ENCODE measurements around the gene STUM. TPM values are rescaled to one million over a fixed set of nuclear protein-coding genes. Genes with fewer than 3 reads are reported as not detected.
"Not testable (repeated sequence)": the region's sequence is repeated elsewhere in the genome, so short reads cannot be mapped to it uniquely, and the experiment has no call there.

STUM gene
- total RNA-seq, 1 experiment from 2014 or later, result 0.03 TPM

DNA sequence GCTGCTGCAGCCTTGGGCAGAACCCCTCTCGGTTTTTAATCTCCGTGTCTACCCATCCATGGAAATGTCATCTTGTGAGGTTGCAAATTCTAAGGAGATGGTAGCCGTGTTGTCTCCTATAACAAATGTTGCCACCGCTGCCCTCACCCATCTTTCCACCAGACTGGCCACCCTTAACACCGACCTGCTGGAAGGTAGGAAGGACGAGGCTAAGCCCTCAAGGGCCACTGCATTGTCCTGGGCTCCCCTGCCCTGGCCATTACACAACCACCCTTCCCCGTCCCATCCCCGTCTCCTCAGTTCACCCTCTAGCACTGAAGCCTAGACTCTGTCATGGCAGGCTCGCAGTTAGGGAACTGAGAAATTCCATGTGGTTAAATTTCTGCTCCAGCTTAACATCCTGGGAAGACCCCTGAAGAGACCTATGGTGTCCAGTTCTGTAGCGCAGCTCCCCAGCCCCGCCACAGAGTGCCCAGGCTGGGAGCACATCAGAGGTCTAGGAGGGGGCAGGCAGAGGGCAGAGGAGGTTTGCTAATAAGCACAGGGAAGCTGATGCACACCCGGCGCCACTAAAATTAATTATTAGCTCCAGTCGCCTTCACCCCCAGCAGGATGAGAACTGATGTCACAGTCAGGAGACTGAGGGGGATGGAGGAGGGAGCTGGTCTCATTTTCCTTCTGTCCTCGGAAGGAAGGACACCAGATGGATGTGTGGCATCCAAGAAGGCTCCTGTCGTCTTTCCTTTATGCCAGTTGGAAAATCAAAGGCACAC, 38.3 kb downstream of the STUM start:
- Histone ChIP-seq H3K27me3 (replicated peaks) (no peaks in the 10 kb centered on the region), H3K27ac (no peak overlapping the region), H3K9me3 (replicated peaks) (no peaks in the 10 kb centered on the region), H3K4me3 (no peak overlapping the region), H3K36me3 (no peaks in the 10 kb centered on the region), H3K4me1 (replicated peaks) (no peaks in the 10 kb centered on the region)
- DNase-seq (ENCODE audit: low read depth in 1 of 2, low spot score in 2 of 2), result no peak

DNA sequence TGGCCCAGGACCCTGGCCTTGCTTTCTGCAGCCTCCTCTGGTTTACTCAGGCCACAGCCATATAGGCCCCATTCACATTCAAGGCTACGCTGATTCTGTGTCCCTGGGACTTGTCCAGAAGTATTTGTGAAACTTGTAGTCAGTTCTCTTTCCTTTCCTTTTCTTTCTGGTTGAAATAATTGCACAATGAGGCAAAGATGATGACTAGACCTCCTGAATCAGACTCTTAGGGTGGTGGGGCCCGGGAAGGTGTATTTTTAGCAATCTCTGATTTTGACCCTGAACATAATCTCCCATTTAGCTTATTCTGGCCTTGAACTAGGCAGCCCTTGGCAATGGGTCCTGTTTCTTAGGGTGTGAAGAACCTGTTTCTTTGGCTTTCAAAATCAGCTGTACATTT, 39.9 kb downstream of the STUM start:
- Histone ChIP-seq H3K27me3 (replicated peaks) (0 out of 2 replicates have a peak, but pooled peaks cover 3% of the 10 kb centered on the region), H3K4me1 (replicated peaks) (no peaks in the 10 kb centered on the region), H3K4me3 (no peak overlapping the region), H3K9me3 (replicated peaks) (no peaks in the 10 kb centered on the region), H3K27ac (no peak overlapping the region), H3K36me3 (no peaks in the 10 kb centered on the region)
- DNase-seq (ENCODE audit: low read depth in 1 of 2, low spot score in 2 of 2), result no peak

DNA sequence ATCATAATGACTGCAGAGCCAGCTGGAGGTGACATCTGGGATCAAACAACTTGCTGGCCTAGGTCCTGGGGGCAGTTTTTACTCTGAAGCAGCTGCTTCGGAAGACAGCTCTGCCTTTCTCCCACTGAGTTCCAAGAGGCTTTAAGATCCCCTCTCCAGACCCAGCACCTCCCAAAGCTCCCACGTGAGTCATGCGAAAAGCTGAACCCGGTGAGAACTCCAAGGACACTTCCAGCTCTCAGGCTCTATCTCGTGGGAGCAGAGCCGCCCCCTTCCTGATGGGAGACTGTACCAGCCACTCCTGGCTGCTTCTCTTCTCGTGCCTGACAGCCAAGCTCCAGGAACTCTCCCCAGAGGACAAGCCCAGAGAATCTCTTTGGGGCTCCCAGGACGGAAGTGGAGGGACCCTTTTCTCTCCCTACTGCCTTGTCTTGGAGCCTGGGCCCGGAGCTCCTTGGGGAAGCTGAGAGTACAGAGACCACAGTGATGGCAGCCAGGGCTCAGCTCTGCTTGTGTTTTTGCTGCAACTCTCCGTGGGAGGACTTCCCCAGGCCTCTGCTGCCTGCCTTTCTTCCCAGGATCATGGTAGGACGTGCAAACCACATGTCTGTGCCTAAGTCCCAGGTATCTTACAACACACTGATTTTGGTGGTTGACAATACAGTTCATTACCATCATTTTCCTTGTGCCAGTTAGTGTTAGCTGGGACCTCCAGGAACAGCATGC, 40.6 kb downstream of the STUM start:
- Histone ChIP-seq H3K27me3 (replicated peaks) (peaks cover 3% of the 10 kb centered on the region; the same call in 1 of the 2 replicates), H3K4me1 (replicated peaks) (no peaks in the 10 kb centered on the region), H3K4me3 (no peak overlapping the region), H3K36me3 (no peaks in the 10 kb centered on the region), H3K9me3 (replicated peaks) (no peaks in the 10 kb centered on the region), H3K27ac (no peak overlapping the region)
- DNase-seq (ENCODE audit: low read depth in 1 of 2, low spot score in 2 of 2), result no peak

DNA sequence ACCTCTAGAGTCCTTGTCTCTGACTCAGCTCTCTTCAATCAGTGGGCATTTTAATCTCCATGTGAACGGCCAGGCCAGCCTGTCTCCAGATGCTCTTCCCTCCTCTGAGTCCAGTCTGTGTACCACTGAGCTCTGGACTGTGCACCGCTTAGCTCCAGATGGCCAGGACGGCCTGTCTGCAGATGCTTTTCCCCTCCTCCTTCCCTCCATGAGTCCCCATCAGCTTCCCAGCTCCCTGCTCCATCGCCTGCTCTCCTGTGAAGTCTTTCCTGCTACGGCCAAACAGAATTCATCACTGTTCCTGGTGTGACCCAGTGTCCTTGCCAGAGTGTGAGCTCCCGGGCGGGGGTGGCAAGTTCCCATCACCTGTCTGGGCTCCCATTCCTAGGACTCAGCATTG, 42.0 kb downstream of the STUM start:
- Histone ChIP-seq H3K9me3 (replicated peaks) (no peaks in the 10 kb centered on the region), H3K4me3 (no peak overlapping the region), H3K27me3 (replicated peaks) (peaks cover 3% of the 10 kb centered on the region; the same call in 1 of the 2 replicates), H3K27ac (no peak overlapping the region), H3K4me1 (replicated peaks) (no peaks in the 10 kb centered on the region), H3K36me3 (no peaks in the 10 kb centered on the region)
- DNase-seq (ENCODE audit: low read depth in 1 of 2, low spot score in 2 of 2), result no peak

DNA sequence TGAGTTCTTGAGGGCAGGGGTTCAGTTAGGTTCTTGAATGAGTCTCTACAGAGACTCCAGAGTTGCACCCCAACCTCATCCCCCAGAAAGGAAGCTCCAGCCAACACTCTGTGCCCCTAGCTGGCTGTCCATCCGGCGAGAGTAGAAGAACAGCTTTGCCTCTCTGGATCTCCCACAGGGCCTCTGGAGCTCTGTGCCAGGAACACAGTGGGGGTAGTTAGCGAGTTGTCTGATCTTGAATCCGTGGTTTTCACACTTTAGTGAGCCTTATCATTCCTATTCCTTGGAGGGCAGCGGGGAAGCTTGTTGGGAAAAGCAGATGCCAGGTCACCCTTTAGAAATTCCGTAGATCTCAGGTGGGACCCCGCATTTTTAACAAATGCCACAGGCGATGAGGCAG, 45.0 kb downstream of the STUM start:
- H3K36me3 ChIP-seq, result no peaks in the 10 kb centered on the region
- DNase-seq (ENCODE audit: low read depth in 1 of 2, low spot score in 2 of 2), result no peak
- H3K9me3 ChIP-seq (replicated peaks), result no peaks in the 10 kb centered on the region
- H3K4me3 ChIP-seq, result no peak overlapping the region
- no peaks in the 10 kb centered on the region for H3K4me1 ChIP-seq (replicated peaks)
- H3K27me3 ChIP-seq (replicated peaks), result peaks cover 3% of the 10 kb centered on the region; the same call in 1 of the 2 replicates
- no peak overlapping the region for H3K27ac ChIP-seq

DNA sequence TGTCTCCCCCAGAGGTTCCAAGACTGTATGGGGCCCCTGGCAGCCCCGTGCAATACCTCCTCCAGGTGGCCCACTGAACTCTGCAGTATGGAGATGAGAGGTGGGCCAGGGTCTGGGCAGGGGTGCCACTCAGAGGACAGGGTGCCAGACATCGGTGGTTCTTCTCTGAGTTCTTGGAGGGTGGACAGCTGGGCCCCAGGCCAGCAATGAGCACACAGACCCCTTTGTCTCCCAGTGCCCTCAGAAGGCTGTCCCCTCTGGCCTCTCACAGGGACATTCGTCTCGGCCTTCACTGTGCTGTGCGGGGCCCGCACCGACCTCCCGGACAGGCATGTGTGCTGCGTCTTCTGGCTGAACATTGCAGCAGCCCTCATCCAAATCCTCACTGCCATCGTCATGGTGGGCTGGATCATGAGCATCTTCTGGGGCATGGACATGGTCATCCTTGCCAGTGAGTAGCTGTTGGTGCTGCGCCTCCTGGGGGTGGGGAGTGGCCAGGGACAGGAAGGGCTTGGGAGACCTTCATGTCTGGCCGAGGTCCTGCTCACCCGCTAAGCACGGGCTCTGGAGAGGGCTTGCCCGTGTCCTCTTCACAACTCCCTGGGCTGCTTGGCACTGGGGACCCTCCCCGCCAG, 48.1 kb downstream of the STUM start:
- no peak for DNase-seq (ENCODE audit: low read depth in 1 of 2, low spot score in 2 of 2)
- no peak overlapping the region for H3K27ac ChIP-seq
- H3K4me3 ChIP-seq, result no peak overlapping the region

DNA sequence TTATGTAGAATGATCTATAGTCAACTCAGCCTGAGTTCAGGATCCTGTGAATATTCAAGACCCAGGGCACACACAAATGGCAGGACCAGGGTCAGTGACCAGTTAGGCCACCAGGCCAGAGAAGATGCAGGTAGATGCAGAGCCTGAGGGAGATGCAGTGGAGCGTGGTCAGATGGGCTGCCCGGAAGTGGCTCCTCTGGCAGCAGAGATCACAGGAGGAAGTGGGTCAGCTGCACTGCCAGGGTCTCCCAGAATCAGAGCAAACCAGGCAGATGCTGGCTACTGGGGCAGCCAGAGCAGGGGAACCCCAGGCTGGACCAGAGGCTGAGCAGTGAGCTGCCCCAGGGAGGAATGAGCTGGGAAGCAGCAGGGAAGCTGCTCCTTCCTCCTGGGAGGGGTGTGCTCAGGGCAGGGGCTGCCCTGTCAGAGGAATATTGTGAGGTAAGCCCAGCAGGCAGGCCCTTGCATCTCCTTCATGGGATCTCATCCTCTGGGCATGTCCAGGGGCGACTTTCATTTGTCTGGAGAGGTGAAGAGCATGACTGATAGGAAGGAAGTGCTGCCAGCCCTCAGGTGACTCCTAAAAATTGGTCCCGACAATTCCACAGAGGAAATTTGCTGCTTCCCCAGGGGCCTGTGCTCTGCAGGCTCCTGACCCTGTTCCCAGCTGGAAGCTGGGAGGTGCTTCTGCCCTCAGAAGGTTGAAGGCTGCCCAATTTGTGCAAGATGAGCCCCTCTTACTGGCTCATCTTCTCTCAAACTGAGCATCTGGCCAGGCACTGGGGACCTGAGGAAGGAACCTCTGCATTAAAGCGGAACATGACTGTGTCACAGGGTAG, 49.3 kb downstream of the STUM start:
- H3K4me1 ChIP-seq (replicated peaks), result peaks cover 8% of the 10 kb centered on the region

More for the DNA sequence above, 48.1 kb downstream of the STUM start:
- H3K36me3 ChIP-seq, result no peaks in the 10 kb centered on the region
- no peaks in the 10 kb centered on the region for H3K4me1 ChIP-seq (replicated peaks)
- H3K27me3 ChIP-seq (replicated peaks), result peaks cover 3% of the 10 kb centered on the region; the same call in 1 of the 2 replicates
- H3K9me3 ChIP-seq (replicated peaks), result no peaks in the 10 kb centered on the region

DNA sequence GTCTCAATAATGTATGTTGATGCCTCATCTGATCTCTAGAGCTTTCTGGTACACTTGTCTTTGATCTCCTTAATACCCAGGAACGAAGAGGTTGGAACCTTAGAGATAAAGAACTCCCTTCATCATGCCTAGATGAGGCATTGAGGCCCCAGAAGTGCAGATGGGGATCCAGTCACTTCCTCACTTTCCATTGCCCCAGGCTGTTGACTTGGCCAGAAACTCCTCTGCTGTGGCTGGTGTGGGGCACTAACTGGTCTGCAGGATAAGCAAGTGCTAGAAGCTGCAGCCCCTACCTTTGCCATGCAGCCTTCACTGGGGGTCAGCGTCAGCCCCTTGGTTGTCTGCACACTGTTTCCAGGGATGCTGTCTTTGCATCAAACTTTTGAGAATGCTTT, 49.9 kb downstream of the STUM start:
- Histone ChIP-seq H3K36me3 (no peaks in the 10 kb centered on the region), H3K4me1 (replicated peaks) (peaks cover 14% of the 10 kb centered on the region), H3K27me3 (replicated peaks) (peaks cover under 1% of the 10 kb centered on the region; the same call in 1 of the 2 replicates), H3K27ac (no peak overlapping the region), H3K9me3 (replicated peaks) (no peaks in the 10 kb centered on the region), H3K4me3 (no peak overlapping the region)
- DNase-seq (ENCODE audit: low read depth in 1 of 2, low spot score in 2 of 2), result no peak

More for the DNA sequence above, 49.3 kb downstream of the STUM start:
- Histone ChIP-seq H3K27ac (no peak overlapping the region), H3K27me3 (replicated peaks) (peaks cover 3% of the 10 kb centered on the region; the same call in 1 of the 2 replicates), H3K4me3 (no peak overlapping the region), H3K9me3 (replicated peaks) (no peaks in the 10 kb centered on the region), H3K36me3 (no peaks in the 10 kb centered on the region)
- no peak for DNase-seq (ENCODE audit: low read depth in 1 of 2, low spot score in 2 of 2)

DNA sequence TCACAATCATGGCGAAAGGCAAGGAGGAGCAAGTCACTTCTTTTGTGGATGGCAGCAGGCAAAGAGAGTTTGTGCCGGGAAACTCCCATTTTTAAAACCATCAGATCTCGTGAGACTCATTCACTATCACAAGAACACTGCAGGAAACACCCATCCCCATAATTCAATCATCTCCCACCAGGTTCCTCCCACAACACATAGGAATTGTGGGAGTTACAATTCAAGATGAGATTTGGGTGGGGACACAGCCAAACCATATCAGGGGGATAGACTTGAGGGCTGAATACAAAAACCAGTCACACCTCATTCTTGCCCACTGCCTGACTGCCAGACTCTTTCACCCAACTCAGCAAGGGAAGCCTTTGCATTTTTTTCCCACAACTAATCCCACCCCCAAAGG, 50.4 kb downstream of the STUM start:
- not testable (repeated sequence) for H3K4me3 ChIP-seq; H3K9me3 ChIP-seq (replicated peaks); H3K27me3 ChIP-seq (replicated peaks); DNase-seq (ENCODE audit: low read depth in 1 of 2, low spot score in 2 of 2); H3K36me3 ChIP-seq; H3K27ac ChIP-seq
- peaks cover 20% of the 10 kb centered on the region for H3K4me1 ChIP-seq (replicated peaks)

DNA sequence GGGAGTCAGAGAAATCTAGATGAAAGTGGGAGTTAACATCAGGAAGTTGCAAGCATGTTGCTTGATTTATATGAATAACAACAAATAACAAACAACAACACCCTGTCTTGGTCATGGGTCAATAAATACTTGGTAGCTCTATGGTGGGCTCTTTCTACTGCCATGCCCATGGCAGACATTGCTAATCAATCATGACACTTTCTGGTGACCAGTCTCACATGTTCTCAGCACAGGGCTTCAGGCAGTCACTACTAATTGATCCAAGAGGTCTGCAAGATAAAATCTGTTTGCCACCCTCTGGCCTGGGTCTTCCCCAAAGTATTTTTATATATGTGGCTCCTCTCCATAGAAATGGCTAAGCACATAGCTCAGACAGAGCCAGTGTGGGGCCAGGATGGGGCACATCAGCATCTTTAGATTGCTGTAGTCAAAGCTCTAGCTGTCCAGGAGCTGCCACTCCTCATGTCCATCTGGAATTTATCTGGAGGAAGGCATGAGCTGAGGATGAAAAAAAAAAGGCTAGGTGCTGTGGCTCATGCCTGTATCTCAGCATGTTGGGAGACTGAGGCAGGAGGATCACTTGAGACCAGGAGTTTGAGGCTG, 51.2 kb downstream of the STUM start:
- no peaks in the 10 kb centered on the region for H3K36me3 ChIP-seq
- no peak for DNase-seq (ENCODE audit: low read depth in 1 of 2, low spot score in 2 of 2)
- H3K4me3 ChIP-seq, result no peak overlapping the region
- no peaks in the 10 kb centered on the region for H3K9me3 ChIP-seq (replicated peaks)
- no peak overlapping the region for H3K27ac ChIP-seq
- H3K4me1 ChIP-seq (replicated peaks), result peaks cover 27% of the 10 kb centered on the region
- H3K27me3 ChIP-seq (replicated peaks), result no peaks in the 10 kb centered on the region

DNA sequence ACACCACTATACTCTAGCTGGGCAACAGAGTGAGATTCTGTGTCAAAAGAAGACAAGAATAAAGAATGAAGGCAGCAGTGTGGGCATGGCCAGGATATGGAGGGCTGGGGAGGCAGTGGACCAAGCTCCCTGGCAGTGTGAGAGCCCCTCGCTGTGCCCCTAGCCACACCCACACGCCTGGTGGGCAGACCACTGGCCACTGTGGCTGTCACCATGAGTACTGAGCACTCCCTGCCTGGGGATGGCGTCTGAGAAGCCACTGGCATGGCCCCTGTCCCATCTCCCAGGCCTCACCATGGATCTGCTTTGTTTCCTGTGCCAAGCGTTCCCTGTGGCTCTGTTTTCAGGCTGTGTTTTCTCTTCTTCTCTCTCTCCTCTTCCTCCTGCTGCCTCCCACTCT, 51.7 kb downstream of the STUM start:
- no peak overlapping the region for H3K4me3 ChIP-seq
- no peak overlapping the region for H3K27ac ChIP-seq
- H3K9me3 ChIP-seq (replicated peaks), result no peaks in the 10 kb centered on the region
- no peaks in the 10 kb centered on the region for H3K27me3 ChIP-seq (replicated peaks)
- peaks cover 33% of the 10 kb centered on the region for H3K4me1 ChIP-seq (replicated peaks)
- DNase-seq (ENCODE audit: low read depth in 1 of 2, low spot score in 2 of 2), result no peak
- H3K36me3 ChIP-seq, result no peaks in the 10 kb centered on the region

DNA sequence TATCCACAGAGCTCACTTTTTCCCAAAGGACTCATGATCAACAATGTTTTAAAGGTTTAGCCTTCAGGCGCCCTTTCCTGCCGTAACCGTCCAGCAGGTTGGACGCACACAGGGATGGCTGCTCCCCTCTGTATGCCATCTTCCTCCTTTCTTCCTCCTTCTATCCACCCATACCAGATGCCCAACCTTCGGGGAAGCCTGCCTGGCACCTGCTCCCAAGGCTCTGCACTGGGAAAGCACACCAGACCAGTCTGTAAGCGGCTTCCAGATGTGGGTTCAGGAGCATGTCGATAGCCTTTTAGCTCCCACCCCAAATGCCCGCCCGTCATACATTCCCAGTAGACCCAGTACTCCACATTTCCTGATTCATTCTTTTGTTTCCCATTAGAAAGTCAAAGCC, 52.9 kb downstream of the STUM start:
- DNase-seq (ENCODE audit: low read depth in 1 of 2, low spot score in 2 of 2), result no peak

More for the DNA sequence above, 52.9 kb downstream of the STUM start:
- Histone ChIP-seq H3K27ac (no peak overlapping the region), H3K4me1 (replicated peaks) (peaks cover 36% of the 10 kb centered on the region), H3K4me3 (no peak overlapping the region), H3K36me3 (no peaks in the 10 kb centered on the region), H3K27me3 (replicated peaks) (no peaks in the 10 kb centered on the region), H3K9me3 (replicated peaks) (no peaks in the 10 kb centered on the region)

All from SJSA1 (cell line).